ENCODE results near the gene ROBO3.

The ROBO3 gene

DNA sequence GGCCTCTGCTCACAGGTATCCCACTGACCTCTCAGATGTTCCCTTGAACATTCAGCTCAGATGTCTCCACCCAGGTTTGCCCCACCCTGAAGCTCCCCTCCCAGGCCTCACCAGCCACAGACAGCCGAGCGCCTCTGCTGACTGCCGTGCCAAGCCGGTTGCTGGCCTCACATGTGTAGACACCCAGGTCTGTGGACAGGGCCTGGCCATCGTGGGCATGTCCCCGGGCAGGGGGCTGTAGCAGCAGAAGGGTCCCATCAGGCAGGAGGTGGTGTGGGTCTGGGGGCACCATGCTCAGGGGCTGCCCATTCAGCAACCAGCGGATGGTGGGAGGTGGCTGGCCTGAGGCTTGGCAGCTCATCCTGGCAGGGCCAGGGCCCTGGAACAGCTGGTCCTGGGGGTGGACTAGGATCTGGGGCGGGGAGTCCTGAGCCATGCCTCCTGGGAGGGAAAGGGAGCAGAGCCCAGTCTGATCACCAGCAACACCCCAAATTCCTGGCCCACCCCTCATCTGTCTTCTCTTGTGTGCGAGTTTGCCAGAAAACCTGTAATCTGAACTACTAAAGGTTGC lies 31.7 kb downstream of the ROBO3 start:
- H3K4me1 ChIP-seq (ENCODE audit: control insufficient read depth, insufficient read depth, low read length, poor library complexity, severe bottlenecking), result no peaks in the 10 kb centered on the region
- no peak for DNase-seq
- no peaks in the 10 kb centered on the region for H3K36me3 ChIP-seq (ENCODE audit: control insufficient read depth, insufficient read depth, low read length)
- H3K27me3 ChIP-seq (replicated peaks; ENCODE audit: control insufficient read depth, insufficient read depth, low read length, poor library complexity, severe bottlenecking), result no peaks in the 10 kb centered on the region
- no peak overlapping the region for H3K27ac ChIP-seq (ENCODE audit: insufficient read depth, low read length, poor library complexity, severe bottlenecking)
- H3K4me3 ChIP-seq (ENCODE audit: insufficient read depth, low read depth, low read length, poor library complexity, severe bottlenecking), result no peak overlapping the region
- no peaks in the 10 kb centered on the region for H3K9me3 ChIP-seq (ENCODE audit: control insufficient read depth, low read length)

DNA sequence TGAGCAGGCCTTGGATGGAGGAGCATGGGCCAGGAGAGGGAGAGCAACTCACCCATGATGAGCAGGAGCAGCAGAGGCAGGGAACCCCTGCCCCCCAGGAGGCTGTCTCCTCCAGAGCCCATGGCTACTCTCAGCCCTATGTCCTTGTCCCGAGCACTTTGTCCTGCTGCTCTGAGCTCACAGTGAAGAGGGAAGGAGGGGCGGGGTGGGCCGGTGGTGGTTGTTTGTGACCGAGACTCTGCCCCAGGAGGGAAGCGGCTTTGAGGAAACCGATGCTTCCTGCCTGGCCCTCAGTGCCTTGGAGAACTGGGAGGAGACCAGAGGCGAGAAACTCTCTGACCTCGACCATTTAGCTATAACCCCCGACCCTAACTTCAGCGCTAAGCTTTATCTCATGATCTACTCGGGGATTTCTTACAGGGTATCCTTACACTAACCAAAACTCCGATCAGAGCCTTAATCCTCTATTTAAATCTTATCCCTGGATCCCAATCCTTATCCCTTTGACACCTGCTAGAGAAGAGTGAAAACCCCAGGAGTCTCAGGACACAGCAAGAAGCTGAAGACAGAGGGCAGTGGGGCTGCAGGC lies 32.5 kb downstream of the ROBO3 start, which contains the start of gene ROBO4:
ROBO4 (minus strand) TSS at position 192 of the 589 bp plus-strand sequence; CDS start at position 122, 70 bp downstream.
- Histone ChIP-seq H3K9me3 (ENCODE audit: control insufficient read depth, low read length) (no peaks in the 10 kb centered on the region), H3K36me3 (ENCODE audit: control insufficient read depth, insufficient read depth, low read length) (no peaks in the 10 kb centered on the region), H3K27me3 (replicated peaks; ENCODE audit: control insufficient read depth, insufficient read depth, low read length, poor library complexity, severe bottlenecking) (no peaks in the 10 kb centered on the region), H3K4me1 (ENCODE audit: control insufficient read depth, insufficient read depth, low read length, poor library complexity, severe bottlenecking) (no peaks in the 10 kb centered on the region), H3K4me3 (ENCODE audit: insufficient read depth, low read depth, low read length, poor library complexity, severe bottlenecking) (no peak within 1 kb of the TSS), H3K27ac (ENCODE audit: insufficient read depth, low read length, poor library complexity, severe bottlenecking) (no peak within 1 kb of the TSS)
- no peak for DNase-seq

DNA sequence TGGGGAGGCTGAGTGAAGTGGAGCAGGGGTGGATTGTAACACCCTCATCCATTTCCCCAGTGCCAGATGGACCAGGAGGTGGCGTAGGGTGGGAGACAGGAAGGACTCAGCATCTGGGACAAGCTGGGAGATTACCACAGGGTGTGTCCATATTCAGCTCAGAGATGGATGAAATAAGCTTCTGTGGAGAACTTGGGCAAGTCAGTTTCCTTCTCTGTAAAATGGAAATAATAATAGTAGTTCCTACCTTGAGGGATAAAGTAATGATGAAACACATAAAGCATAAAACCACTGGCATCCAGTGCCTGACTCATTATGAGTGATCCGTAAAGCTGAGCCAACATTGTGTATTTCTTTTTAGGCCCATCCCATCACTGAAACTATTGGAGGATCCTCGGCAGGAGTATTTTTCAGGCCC lies 33.0 kb downstream of the ROBO3 start:
- H3K4me1 ChIP-seq (ENCODE audit: control insufficient read depth, insufficient read depth, low read length, poor library complexity, severe bottlenecking), result no peaks in the 10 kb centered on the region

DNA sequence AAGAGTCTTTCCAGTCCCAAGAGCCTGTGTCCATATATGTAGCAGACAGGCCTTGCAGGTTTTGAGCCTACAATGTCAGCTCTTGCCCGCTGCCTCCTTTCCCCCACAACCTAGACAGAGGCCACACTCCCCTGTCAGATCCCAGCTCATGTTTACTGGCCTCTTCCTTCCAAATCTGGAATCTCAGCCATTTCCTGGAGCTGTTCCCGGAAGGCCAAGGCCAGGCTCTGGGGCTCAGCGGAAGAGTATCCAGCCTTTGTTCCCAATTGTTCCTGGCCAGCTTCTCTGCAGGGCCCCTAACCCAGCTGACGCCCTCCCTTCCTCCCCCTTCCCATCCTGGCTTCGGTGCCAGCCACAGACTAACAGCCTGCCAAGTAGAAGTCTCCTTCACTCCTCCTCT lies 33.5 kb downstream of the ROBO3 start:
- no peak for DNase-seq
- Histone ChIP-seq H3K4me3 (ENCODE audit: insufficient read depth, low read depth, low read length, poor library complexity, severe bottlenecking) (no peak overlapping the region), H3K27me3 (replicated peaks; ENCODE audit: control insufficient read depth, insufficient read depth, low read length, poor library complexity, severe bottlenecking) (no peaks in the 10 kb centered on the region), H3K9me3 (ENCODE audit: control insufficient read depth, low read length) (no peaks in the 10 kb centered on the region), H3K27ac (ENCODE audit: insufficient read depth, low read length, poor library complexity, severe bottlenecking) (no peak overlapping the region), H3K36me3 (ENCODE audit: control insufficient read depth, insufficient read depth, low read length) (no peaks in the 10 kb centered on the region), H3K4me1 (ENCODE audit: control insufficient read depth, insufficient read depth, low read length, poor library complexity, severe bottlenecking) (no peaks in the 10 kb centered on the region)

More for the DNA sequence above, 33.0 kb downstream of the ROBO3 start:
- Histone ChIP-seq H3K4me3 (ENCODE audit: insufficient read depth, low read depth, low read length, poor library complexity, severe bottlenecking) (no peak overlapping the region), H3K27ac (ENCODE audit: insufficient read depth, low read length, poor library complexity, severe bottlenecking) (no peak overlapping the region), H3K36me3 (ENCODE audit: control insufficient read depth, insufficient read depth, low read length) (no peaks in the 10 kb centered on the region), H3K27me3 (replicated peaks; ENCODE audit: control insufficient read depth, insufficient read depth, low read length, poor library complexity, severe bottlenecking) (no peaks in the 10 kb centered on the region), H3K9me3 (ENCODE audit: control insufficient read depth, low read length) (no peaks in the 10 kb centered on the region)
- no peak for DNase-seq

DNA sequence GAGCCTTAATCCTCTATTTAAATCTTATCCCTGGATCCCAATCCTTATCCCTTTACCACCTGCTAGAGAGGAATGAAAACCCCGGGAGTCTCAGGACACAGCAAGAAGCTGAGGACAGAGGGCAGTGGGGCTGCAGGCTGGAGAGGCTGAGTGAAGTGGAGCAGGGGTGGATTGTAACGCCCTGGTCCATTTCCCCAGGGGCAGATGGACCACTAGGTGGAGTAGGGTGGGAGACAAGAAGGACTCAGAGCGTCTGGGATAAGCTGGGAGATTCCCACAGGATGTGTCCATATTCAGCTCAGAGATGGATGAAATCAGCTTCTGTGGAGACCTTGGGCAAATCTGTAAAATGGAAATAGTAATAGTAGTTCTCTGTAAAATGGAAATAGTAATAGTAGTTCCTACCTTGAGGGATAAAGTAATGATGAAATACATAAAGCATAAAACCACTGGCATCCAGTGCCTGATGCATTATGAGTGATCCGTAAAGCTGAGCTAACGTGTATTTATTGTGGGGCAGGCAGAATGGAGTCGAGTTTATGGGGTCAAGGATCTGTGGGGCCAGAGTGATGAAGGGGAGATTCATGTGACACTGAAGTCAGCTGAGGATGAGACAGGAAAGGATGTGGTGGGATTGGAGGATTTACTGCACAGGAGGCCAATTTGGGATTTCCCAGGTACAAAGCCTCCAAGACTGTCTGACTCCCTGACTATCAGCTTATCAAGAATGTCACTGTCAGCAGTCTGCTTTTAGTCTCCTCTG lies 34.3 kb downstream of the ROBO3 start:
- no peak for DNase-seq
- no peak overlapping the region for H3K27ac ChIP-seq (ENCODE audit: insufficient read depth, low read length, poor library complexity, severe bottlenecking)
- H3K4me1 ChIP-seq (ENCODE audit: control insufficient read depth, insufficient read depth, low read length, poor library complexity, severe bottlenecking), result no peaks in the 10 kb centered on the region
- no peaks in the 10 kb centered on the region for H3K36me3 ChIP-seq (ENCODE audit: control insufficient read depth, insufficient read depth, low read length)
- no peak overlapping the region for H3K4me3 ChIP-seq (ENCODE audit: insufficient read depth, low read depth, low read length, poor library complexity, severe bottlenecking)
- H3K27me3 ChIP-seq (replicated peaks; ENCODE audit: control insufficient read depth, insufficient read depth, low read length, poor library complexity, severe bottlenecking), result no peaks in the 10 kb centered on the region
- H3K9me3 ChIP-seq (ENCODE audit: control insufficient read depth, low read length), result no peaks in the 10 kb centered on the region

DNA sequence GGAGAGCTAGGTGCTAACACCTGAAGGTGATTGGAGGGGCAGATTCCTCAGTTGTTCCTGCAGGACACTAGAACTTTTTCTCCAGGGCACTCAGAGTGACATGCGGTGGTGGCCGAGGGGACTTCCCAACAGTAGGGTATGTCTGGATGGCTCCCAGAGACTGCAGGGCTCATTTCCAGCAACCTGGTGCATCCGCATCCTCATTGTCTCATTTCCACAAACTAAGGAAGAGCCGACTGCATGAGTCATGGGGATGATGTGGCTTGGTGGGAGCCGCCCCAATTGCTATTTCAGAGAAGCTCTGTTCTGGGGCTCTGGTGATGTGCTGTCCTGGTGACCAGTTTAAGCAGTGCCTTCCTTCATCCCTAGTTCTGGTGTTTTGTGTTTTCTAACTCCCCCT lies 35.2 kb downstream of the ROBO3 start:
- Histone ChIP-seq H3K4me1 (ENCODE audit: control insufficient read depth, insufficient read depth, low read length, poor library complexity, severe bottlenecking) (no peaks in the 10 kb centered on the region), H3K36me3 (ENCODE audit: control insufficient read depth, insufficient read depth, low read length) (no peaks in the 10 kb centered on the region), H3K9me3 (ENCODE audit: control insufficient read depth, low read length) (no peaks in the 10 kb centered on the region), H3K27ac (ENCODE audit: insufficient read depth, low read length, poor library complexity, severe bottlenecking) (no peak overlapping the region), H3K27me3 (replicated peaks; ENCODE audit: control insufficient read depth, insufficient read depth, low read length, poor library complexity, severe bottlenecking) (no peaks in the 10 kb centered on the region), H3K4me3 (ENCODE audit: insufficient read depth, low read depth, low read length, poor library complexity, severe bottlenecking) (no peak overlapping the region)
- DNase-seq, result no peak

DNA sequence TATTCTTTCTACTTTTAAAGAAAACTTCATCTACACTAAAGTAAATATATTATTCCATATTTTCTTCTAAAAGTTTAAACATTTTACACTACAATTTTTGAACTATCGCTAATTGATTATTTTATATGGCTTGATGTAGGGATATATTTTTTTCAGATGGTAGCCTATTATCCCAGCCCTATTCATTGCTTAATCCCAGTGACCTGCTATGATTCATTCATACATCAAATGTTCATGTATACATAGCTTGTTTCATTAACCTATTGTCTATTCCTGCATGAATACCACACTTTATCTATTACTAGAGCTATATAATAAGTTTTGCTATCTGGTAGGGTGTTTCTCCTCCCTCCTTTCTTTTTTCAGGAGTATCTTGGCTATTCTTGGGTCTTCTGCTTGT lies 37.4 kb downstream of the ROBO3 start:
- Histone ChIP-seq H3K27ac (ENCODE audit: insufficient read depth, low read length, poor library complexity, severe bottlenecking) (no peak overlapping the region), H3K4me3 (ENCODE audit: insufficient read depth, low read depth, low read length, poor library complexity, severe bottlenecking) (no peak overlapping the region), H3K9me3 (ENCODE audit: control insufficient read depth, low read length) (no peaks in the 10 kb centered on the region), H3K36me3 (ENCODE audit: control insufficient read depth, insufficient read depth, low read length) (no peaks in the 10 kb centered on the region), H3K4me1 (ENCODE audit: control insufficient read depth, insufficient read depth, low read length, poor library complexity, severe bottlenecking) (no peaks in the 10 kb centered on the region), H3K27me3 (replicated peaks; ENCODE audit: control insufficient read depth, insufficient read depth, low read length, poor library complexity, severe bottlenecking) (no peaks in the 10 kb centered on the region)
- no peak for DNase-seq

DNA sequence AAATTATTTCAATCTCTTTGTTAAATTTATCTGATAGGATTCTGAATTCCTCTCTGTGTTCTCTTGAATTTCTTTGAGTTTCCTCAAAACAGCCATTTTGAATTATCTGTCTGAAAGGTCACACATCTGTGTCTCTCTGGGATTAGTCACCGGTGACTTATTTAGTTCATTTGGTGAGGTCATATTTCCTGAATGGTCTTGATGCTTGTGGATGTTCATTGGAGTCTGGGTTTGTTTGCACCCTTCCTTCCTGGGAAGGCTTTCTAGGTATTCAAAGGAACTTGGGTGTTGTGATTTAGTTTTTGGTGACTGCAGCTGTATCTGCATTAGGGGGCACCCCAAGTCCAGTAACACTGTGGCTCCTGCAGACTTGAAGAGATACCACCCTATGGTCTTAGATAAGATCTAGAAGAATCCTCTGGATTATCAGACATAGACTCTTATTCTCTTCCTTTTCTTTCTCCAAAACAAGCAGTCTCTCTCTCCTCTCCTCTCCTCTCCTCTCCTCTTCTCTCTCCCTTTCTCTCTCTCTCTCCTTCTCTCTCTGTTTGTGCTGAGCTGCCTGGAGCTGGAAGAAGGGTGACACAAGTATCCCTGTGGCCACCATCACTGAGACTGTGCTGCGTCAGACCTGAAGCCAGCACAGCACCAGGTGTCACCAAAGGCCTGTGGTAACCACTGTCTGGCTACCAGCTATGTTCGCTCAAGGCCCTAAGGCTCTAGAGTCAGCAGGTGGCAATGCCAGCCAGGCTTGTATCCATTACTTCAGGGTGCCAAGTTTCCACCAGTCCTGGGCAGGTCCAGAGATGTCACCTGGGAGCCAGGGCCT lies 50.5 kb downstream of the ROBO3 start:
- Histone ChIP-seq H3K4me3 (ENCODE audit: insufficient read depth, low read depth, low read length, poor library complexity, severe bottlenecking) (no peak overlapping the region), H3K27ac (ENCODE audit: insufficient read depth, low read length, poor library complexity, severe bottlenecking) (no peak overlapping the region), H3K9me3 (ENCODE audit: control insufficient read depth, low read length) (no peaks in the 10 kb centered on the region), H3K36me3 (ENCODE audit: control insufficient read depth, insufficient read depth, low read length) (no peaks in the 10 kb centered on the region), H3K27me3 (replicated peaks; ENCODE audit: control insufficient read depth, insufficient read depth, low read length, poor library complexity, severe bottlenecking) (no peaks in the 10 kb centered on the region), H3K4me1 (ENCODE audit: control insufficient read depth, insufficient read depth, low read length, poor library complexity, severe bottlenecking) (peaks cover 3% of the 10 kb centered on the region)
- no peak for DNase-seq

DNA sequence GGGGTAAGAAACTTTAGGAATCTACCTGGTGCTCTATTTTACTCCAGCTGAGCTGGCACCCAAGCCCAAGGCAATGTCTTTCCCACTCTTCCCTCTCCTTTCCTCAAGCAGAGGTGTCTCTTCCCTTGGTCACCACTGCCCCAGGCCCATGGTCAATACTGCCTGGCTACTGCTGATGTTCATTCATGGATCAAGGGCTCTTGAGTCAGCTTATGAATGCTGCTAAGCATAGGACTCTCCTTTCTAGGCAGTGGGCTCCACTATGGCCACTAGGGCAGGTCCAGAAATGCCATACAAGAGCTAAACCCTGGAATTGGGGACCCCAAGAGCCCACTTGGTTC lies 51.1 kb downstream of the ROBO3 start:
- no peak for DNase-seq
- Histone ChIP-seq H3K36me3 (ENCODE audit: control insufficient read depth, insufficient read depth, low read length) (no peaks in the 10 kb centered on the region), H3K4me3 (ENCODE audit: insufficient read depth, low read depth, low read length, poor library complexity, severe bottlenecking) (no peak overlapping the region), H3K9me3 (ENCODE audit: control insufficient read depth, low read length) (no peaks in the 10 kb centered on the region), H3K4me1 (ENCODE audit: control insufficient read depth, insufficient read depth, low read length, poor library complexity, severe bottlenecking) (peaks cover 5% of the 10 kb centered on the region), H3K27me3 (replicated peaks; ENCODE audit: control insufficient read depth, insufficient read depth, low read length, poor library complexity, severe bottlenecking) (no peaks in the 10 kb centered on the region), H3K27ac (ENCODE audit: insufficient read depth, low read length, poor library complexity, severe bottlenecking) (no peak overlapping the region)
